ENCODE results near the gene HSPB9. TPM values are rescaled to one million over a fixed set of nuclear protein-coding genes. Genes with fewer than 3 reads are reported as not detected.

HSPB9 gene
- total RNA-seq, 4 donors from 2014 or later = not detected

- Histone ChIP-seq H3K4me3 (no peak overlapping the region), H3K36me3 (no peaks in the 10 kb centered on the region), H3K9me3 (no peaks in the 10 kb centered on the region), H3K27ac (no peak overlapping the region), H3K27me3 (peaks cover 29% of the 10 kb centered on the region), H3K4me1 (no peaks in the 10 kb centered on the region)
- no peak for ATAC-seq
- WGBS, 2 donors (ENCODE audit: low coverage in 1 of 2) = 48 to 52% methylated on average over 4 to 8 of the region's 8 CpGs
- TF ChIP-seq POLR2A (IDR thresholded peaks at IDR 0.05) (no peak), EP300 (IDR thresholded peaks at IDR 0.05) (no peak), POLR2AphosphoS5 (IDR thresholded peaks at IDR 0.05) (no peak)
- TF ChIP-seq, protein P1, sequence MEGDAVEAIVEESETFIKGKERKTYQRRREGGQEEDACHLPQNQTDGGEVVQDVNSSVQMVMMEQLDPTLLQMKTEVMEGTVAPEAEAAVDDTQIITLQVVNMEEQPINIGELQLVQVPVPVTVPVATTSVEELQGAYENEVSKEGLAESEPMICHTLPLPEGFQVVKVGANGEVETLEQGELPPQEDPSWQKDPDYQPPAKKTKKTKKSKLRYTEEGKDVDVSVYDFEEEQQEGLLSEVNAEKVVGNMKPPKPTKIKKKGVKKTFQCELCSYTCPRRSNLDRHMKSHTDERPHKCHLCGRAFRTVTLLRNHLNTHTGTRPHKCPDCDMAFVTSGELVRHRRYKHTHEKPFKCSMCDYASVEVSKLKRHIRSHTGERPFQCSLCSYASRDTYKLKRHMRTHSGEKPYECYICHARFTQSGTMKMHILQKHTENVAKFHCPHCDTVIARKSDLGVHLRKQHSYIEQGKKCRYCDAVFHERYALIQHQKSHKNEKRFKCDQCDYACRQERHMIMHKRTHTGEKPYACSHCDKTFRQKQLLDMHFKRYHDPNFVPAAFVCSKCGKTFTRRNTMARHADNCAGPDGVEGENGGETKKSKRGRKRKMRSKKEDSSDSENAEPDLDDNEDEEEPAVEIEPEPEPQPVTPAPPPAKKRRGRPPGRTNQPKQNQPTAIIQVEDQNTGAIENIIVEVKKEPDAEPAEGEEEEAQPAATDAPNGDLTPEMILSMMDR (IDR thresholded peaks at IDR 0.05) = no peak
These were observed 44.1 kb upstream of the HSPB9 start for GRCh38 chr17:42078396-42079043.

DNA sequence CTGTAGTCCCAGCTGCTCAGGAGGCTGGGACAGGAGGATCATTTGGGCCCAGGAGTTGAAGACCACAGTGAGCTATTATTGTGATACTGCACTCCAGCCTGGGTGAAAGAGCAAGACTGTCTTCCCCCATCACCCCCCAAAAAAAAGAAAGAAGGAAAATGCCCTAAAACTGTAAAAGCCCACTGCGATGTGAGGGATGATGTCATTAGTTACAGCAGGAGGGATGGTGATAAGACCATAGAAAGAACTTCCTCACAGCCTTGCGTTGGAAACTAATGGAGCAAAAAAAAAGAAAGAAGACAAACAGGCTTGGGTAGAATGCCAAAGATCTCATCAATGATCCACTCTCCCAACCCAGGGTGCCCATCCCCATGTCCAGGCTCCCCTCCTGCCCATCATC is 43.1 kb upstream of the HSPB9 start:
- WGBS, 2 donors (ENCODE audit: low coverage in 1 of 2) = 67 to 71% methylated on average over 2 of the region's 2 CpGs

GRCh38 chr17:42081516-42082129 is 41.0 kb upstream of the HSPB9 start:
- no peak for ATAC-seq
- Histone ChIP-seq H3K4me3 (no peak overlapping the region), H3K27ac (no peak overlapping the region), H3K4me1 (no peaks in the 10 kb centered on the region), H3K36me3 (no peaks in the 10 kb centered on the region), H3K27me3 (peaks cover 32% of the 10 kb centered on the region), H3K9me3 (no peaks in the 10 kb centered on the region)
- 82 to 92% methylated on average over 3 to 7 of the region's 9 CpGs for WGBS, 2 donors (ENCODE audit: low coverage in 1 of 2)
- TF ChIP-seq POLR2AphosphoS5 (IDR thresholded peaks at IDR 0.05) (no peak), POLR2A (IDR thresholded peaks at IDR 0.05) (no peak), EP300 (IDR thresholded peaks at IDR 0.05) (no peak)
- TF ChIP-seq, protein P1 (IDR thresholded peaks at IDR 0.05) = no peak

More for the DNA sequence above, 43.1 kb upstream of the HSPB9 start:
- Histone ChIP-seq H3K27me3 (peaks cover 19% of the 10 kb centered on the region), H3K27ac (no peak overlapping the region), H3K9me3 (no peaks in the 10 kb centered on the region), H3K4me1 (no peaks in the 10 kb centered on the region), H3K4me3 (no peak overlapping the region), H3K36me3 (no peaks in the 10 kb centered on the region)
- ATAC-seq = no peak
- TF ChIP-seq EP300 (IDR thresholded peaks at IDR 0.05) = no peak
- no peak for TF ChIP-seq POLR2A (IDR thresholded peaks at IDR 0.05)
- TF ChIP-seq POLR2AphosphoS5 (IDR thresholded peaks at IDR 0.05) = no peak
- TF ChIP-seq, protein P1 (IDR thresholded peaks at IDR 0.05) = no peak

- H3K27ac ChIP-seq = no peak overlapping the region
- no peak for TF ChIP-seq POLR2AphosphoS5 (IDR thresholded peaks at IDR 0.05)
- no peak for TF ChIP-seq EP300 (IDR thresholded peaks at IDR 0.05)
- TF ChIP-seq, protein P1 (IDR thresholded peaks at IDR 0.05) = no peak
- no peak for TF ChIP-seq POLR2A (IDR thresholded peaks at IDR 0.05)
- no peaks in the 10 kb centered on the region for H3K9me3 ChIP-seq
- 56 to 69% methylated on average over 6 to 7 of the region's 7 CpGs for WGBS, 2 donors (ENCODE audit: low coverage in 1 of 2)
- H3K4me1 ChIP-seq = no peaks in the 10 kb centered on the region
- no peak for ATAC-seq
- H3K36me3 ChIP-seq = no peaks in the 10 kb centered on the region
- H3K4me3 ChIP-seq = no peak overlapping the region
- peaks cover 58% of the 10 kb centered on the region for H3K27me3 ChIP-seq
These were observed 35.4 kb upstream of the HSPB9 start for GRCh38 chr17:42087042-42087701.
